ENCODE results near the gene MACROD1.

DNA sequence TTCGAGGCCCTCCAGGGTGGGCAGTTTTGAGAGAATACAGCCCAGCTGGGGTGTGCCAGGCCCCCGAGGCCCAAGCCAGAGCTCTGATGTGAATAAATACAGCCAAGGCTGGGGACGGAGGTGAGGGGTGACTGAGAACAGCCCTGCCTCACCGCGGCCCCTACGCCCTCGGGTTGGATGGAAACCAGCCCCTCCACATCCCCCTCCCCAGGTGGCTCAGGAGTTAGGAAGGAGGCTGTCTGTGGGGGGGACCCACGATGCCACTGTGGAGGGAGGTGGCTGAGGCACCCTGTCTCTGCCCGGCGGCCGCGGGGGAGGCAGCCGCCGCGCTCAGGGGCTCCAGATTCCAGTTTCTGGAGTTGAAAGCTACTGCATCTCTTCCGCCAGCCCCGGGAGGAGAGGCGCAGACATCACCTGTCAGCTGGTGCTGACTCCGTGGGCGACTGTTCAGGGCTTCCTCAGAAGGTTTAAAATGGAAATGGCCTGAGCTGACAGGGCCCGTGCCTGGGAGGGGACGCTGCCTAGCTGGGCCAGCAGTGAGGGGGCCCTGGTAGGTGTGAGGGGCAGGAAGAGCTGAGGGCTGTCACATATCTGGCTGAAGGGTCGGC is 128.8 kb downstream of the MACROD1 start:
- no peak for TF ChIP-seq EZH2 (IDR thresholded peaks at IDR 0.05)
- TF ChIP-seq POLR2AphosphoS5 (IDR thresholded peaks at IDR 0.05; ENCODE audit: borderline replicate concordance, low read depth, low read length) = no peak

Data from SK-N-MC (cell line).